Spleen (tissue), 7 donors: Measurements from ENCODE around the gene KRTAP4-5.
"Not testable (repeated sequence)": the region's sequence is repeated elsewhere in the genome, so short reads cannot be mapped to it uniquely, and the experiment has no call there.

Source experiments
- POLR2A ChIP-seq, 3 donors: fragments of 450-650 bp; IDR thresholded peaks; one replicate each; pipeline ENCODE4 v1.5.1; 2017; ENCODE audit warnings: antibody characterized with exemption in 3 of 3, mild to moderate bottlenecking in 1 of 3
- POLR2AphosphoS5 ChIP-seq, 3 donors: sonication (generic); formaldehyde crosslinking; IDR thresholded peaks; one replicate each; pipeline ENCODE4 v1.5.1; 2017; ENCODE audit warnings: antibody characterized with exemption in 3 of 3
- TF ChIP-seq, protein P1 (sequence below), 11 experiments: fragments of 200-600 bp in 7 of 11; fragments of 450-650 bp in 4 of 11; sonication (generic) in 4 of 11; IDR thresholded peaks in 8 of 11; conservative IDR thresholded peaks in 3 of 11; 1 replicate in 7 of 11; 2 replicates in 4 of 11; pipeline versions ENCODE4 v1.4.0 to v1.8.0; 2016 to 2021; ENCODE audit warnings: antibody characterized with exemption in 11 of 11, inconsistent platforms in 4 of 11, mild to moderate bottlenecking in 1 of 11
- donor health status: DM: no; HTN: no; CAD: no; lungs with moderate emphysema.
- donor health status: DM: no; HTN: no; CAD: no.
- donor health status: DM: no; HTN: no; CAD: no.

DNA sequence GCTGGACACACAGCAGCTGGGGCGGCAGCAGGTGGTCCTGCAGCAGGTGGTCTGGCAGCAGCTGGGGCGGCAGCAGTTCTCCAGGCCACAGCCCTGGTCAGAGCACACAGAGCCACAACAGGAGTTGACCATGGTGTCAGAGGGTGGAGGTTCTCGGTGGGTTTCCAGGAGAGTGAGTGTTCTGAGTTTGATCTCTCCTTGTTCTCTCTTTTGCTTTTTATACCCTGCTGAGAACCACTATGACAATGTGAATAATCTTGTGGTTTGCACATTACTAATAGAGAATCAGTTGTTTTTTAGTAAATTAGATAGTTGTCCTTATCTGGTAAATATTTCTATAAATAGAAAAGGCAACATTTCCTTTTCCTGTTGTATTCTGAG is 25.6 kb downstream of the KRTAP4-5 start, which contains the start of gene KRTAP4-12:
- not testable (repeated sequence) for TF ChIP-seq POLR2AphosphoS5, POLR2A (IDR thresholded peaks at IDR 0.05)
- TF ChIP-seq, protein P1, sequence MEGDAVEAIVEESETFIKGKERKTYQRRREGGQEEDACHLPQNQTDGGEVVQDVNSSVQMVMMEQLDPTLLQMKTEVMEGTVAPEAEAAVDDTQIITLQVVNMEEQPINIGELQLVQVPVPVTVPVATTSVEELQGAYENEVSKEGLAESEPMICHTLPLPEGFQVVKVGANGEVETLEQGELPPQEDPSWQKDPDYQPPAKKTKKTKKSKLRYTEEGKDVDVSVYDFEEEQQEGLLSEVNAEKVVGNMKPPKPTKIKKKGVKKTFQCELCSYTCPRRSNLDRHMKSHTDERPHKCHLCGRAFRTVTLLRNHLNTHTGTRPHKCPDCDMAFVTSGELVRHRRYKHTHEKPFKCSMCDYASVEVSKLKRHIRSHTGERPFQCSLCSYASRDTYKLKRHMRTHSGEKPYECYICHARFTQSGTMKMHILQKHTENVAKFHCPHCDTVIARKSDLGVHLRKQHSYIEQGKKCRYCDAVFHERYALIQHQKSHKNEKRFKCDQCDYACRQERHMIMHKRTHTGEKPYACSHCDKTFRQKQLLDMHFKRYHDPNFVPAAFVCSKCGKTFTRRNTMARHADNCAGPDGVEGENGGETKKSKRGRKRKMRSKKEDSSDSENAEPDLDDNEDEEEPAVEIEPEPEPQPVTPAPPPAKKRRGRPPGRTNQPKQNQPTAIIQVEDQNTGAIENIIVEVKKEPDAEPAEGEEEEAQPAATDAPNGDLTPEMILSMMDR (IDR thresholded peaks at IDR 0.05 in 8 of 11, conservative IDR thresholded peaks at IDR 0.05 in 3 of 11), result not testable (repeated sequence)
